CD14-positive monocyte (primary cell): ENCODE results near the gene PPP1R10. TPM values are rescaled to one million over a fixed set of nuclear protein-coding genes. Genes with fewer than 3 reads are reported as not detected.
A peak's percentile ranks its signal among the peaks of the same experiment; 100 is the strongest.

ENCODE experiments used
- DNase-seq, 3 donors: peaks; one replicate each; pipeline ENCODE4 v3.0.0-alpha.2; 2011 to 2022
- H2AFZ ChIP-seq: 2 replicates; pipeline ENCODE4 v1.6.0; 2012; ENCODE audit warnings: mild to moderate bottlenecking, low read depth, low read length, inconsistent platforms; ENCODE audit not compliant: insufficient read depth, poor library complexity, severe bottlenecking
- H3K27ac ChIP-seq, 2 donors: 1 replicate in 1 of 2; 2 replicates in 1 of 2; pipeline ENCODE4 v1.5.1; 2012 to 2013; ENCODE audit warnings: low read length in 2 of 2, control low read depth in 1 of 2, inconsistent platforms in 1 of 2, low read depth in 1 of 2, mild to moderate bottlenecking in 1 of 2
- H3K27me3 ChIP-seq, 2 donors: one replicate each; pipeline versions ENCODE4 v1.6.0 to v1.6.1; 2011 to 2013; ENCODE audit warnings: low read length in 2 of 2; ENCODE audit not compliant: control insufficient read depth in 2 of 2, insufficient read depth in 2 of 2
- H3K36me3 ChIP-seq, 2 donors: replicated peaks in 1 of 2; 1 replicate in 1 of 2; 2 replicates in 1 of 2; pipeline versions ENCODE4 v1.5.1 to v1.6.1; 2012 to 2013; ENCODE audit warnings: low read length in 2 of 2, control low read depth in 1 of 2, inconsistent platforms in 1 of 2, mild to moderate bottlenecking in 1 of 2; ENCODE audit not compliant: insufficient read depth in 2 of 2, control insufficient read depth in 1 of 2
- H3K4me1 ChIP-seq, 2 donors: 1 replicate in 1 of 2; 2 replicates in 1 of 2; pipeline versions ENCODE4 v1.5.1 to v1.6.1; 2012 to 2013; ENCODE audit warnings: low read length in 2 of 2, control low read depth in 1 of 2, inconsistent platforms in 1 of 2, mild to moderate bottlenecking in 1 of 2, moderate library complexity in 1 of 2; ENCODE audit not compliant: insufficient read depth in 2 of 2, control insufficient read depth in 1 of 2
- H3K4me2 ChIP-seq: replicated peaks from 2 replicates; pipeline ENCODE3; 2012; ENCODE audit warnings: low read length, moderate library complexity, mild to moderate bottlenecking; ENCODE audit not compliant: poor library complexity, severe bottlenecking; ENCODE audit errors: extremely low read depth
- H3K4me3 ChIP-seq, 3 experiments: fragments of 200-600 bp in 1 of 3; sonication (generic) in 1 of 3; replicated peaks in 1 of 3; 1 replicate in 2 of 3; 2 replicates in 1 of 3; pipeline ENCODE4 v1.5.1; 2011 to 2013; ENCODE audit warnings: low read length in 3 of 3, mild to moderate bottlenecking in 3 of 3, control low read depth in 2 of 3, low read depth in 2 of 3, inconsistent platforms in 1 of 3, moderate library complexity in 1 of 3
- H3K79me2 ChIP-seq: 2 replicates; pipeline ENCODE4 v1.6.0; 2012; ENCODE audit warnings: mild to moderate bottlenecking, control low read depth, inconsistent platforms, low read length, moderate library complexity; ENCODE audit not compliant: insufficient read depth
- H3K9ac ChIP-seq: 2 replicates; pipeline ENCODE4 v1.6.0; 2017; ENCODE audit warnings: low read length, mild to moderate bottlenecking; ENCODE audit not compliant: insufficient read depth, poor library complexity, severe bottlenecking
- H3K9me3 ChIP-seq, 2 donors: replicated peaks in 1 of 2; 1 replicate in 1 of 2; 2 replicates in 1 of 2; pipeline versions ENCODE4 v1.5.1 to v1.6.1; 2012 to 2013; ENCODE audit warnings: low read length in 2 of 2, control low read depth in 1 of 2; ENCODE audit not compliant: control insufficient read depth in 1 of 2, insufficient read depth in 1 of 2
- H4K20me1 ChIP-seq: 2 replicates; pipeline ENCODE4 v1.6.0; 2012; ENCODE audit warnings: mild to moderate bottlenecking, low read length, control low read depth, moderate library complexity; ENCODE audit not compliant: insufficient read depth
- H3K27ac Mint-ChIP-seq, 7 donors: one replicate each; pipeline ENCODE4 v1.8.0; 2020; ENCODE audit warnings: mild to moderate bottlenecking in 7 of 7, mixed read lengths in 7 of 7, moderate library complexity in 6 of 7, inconsistent platforms in 2 of 7
- H3K27me3 Mint-ChIP-seq, 3 donors: one replicate each; pipeline ENCODE4 v1.8.0; 2021 to 2022; ENCODE audit warnings: low read depth in 3 of 3, mild to moderate bottlenecking in 3 of 3, mixed read lengths in 3 of 3, moderate library complexity in 3 of 3, inconsistent platforms in 1 of 3
- H3K36me3 Mint-ChIP-seq, 2 donors: one replicate each; pipeline ENCODE4 v1.8.0; 2020; ENCODE audit warnings: mixed read lengths in 2 of 2, inconsistent platforms in 1 of 2, mild to moderate bottlenecking in 1 of 2
- H3K4me1 Mint-ChIP-seq: one replicate; pipeline ENCODE4 v1.8.0; 2020; ENCODE audit warnings: mild to moderate bottlenecking, mixed read lengths
- H3K4me3 Mint-ChIP-seq, 2 donors: one replicate each; pipeline ENCODE4 v1.8.0; 2020; ENCODE audit warnings: mild to moderate bottlenecking in 2 of 2, mixed read lengths in 2 of 2, moderate library complexity in 1 of 2
- H3K9me3 Mint-ChIP-seq, 7 donors: one replicate each; pipeline ENCODE4 v1.8.0; 2020 to 2022; ENCODE audit warnings: mixed read lengths in 7 of 7, mild to moderate bottlenecking in 6 of 7, moderate library complexity in 6 of 7, inconsistent platforms in 2 of 7
- WGBS: methylation state at CpG from one replicate; pipeline ENCODE4 v1.1.5; 2013; ENCODE audit warnings: missing lambda C conversion rate; ENCODE audit not compliant: insufficient coverage; 5-methylcytosine and 5-hydroxymethylcytosine counted together
- intact Hi-C, 2 donors: fragments of 100-400 bp; cut with micrococcal nuclease; formaldehyde crosslinking; loops; one replicate each; pipeline versions ENCODE4 v1.15.0 to v1.15.1; 2023
- polyA plus RNA-seq, 3 donors: library from polyadenylated mRNA; depleted of rRNA in 1 of 3; unstranded in 2 of 3; stranded (reverse) in 1 of 3; fragments of 300-500 nt in 2 of 3; fragments of >200 nt in 1 of 3; fragmentation: Illumina TruSeq in 2 of 3; gene quantifications; 1 replicate in 2 of 3; 2 replicates in 1 of 3; pipeline ENCODE4 v1.2.3, GENCODE V29; 2012 to 2021
- TF ChIP-seq, protein P1 (sequence below): fragments of 200-600 bp; IDR thresholded peaks from one replicate; pipeline ENCODE4 v1.8.0; 2022; ENCODE audit warnings: antibody characterized with exemption, mild to moderate bottlenecking

PPP1R10 gene
- polyA plus RNA-seq, 3 donors = 9.5 to 18.3 (median 16.4) TPM

GRCh38 chr6:30651143-30651542 lies 34.1 kb upstream of the PPP1R10 start:
- WGBS = 88% methylated on average over 5 of the region's 12 CpGs
- Mint-ChIP-seq H3K36me3 (peaks cover 48 to 53% of the 10 kb centered on the region in 2 donors), H3K4me1 (peaks cover 15% of the 10 kb centered on the region), H3K27me3 (no peaks in the 10 kb centered on the region), H3K27ac (peak overlapping the region in 2 of 7 donors; percentile 4 to 7), H3K4me3 (no peak overlapping the region), H3K9me3 (no peaks in the 10 kb centered on the region)
- no peaks in the 10 kb centered on the region for H3K27me3 ChIP-seq
- peaks cover 33% of the 10 kb centered on the region for H3K79me2 ChIP-seq
- peaks cover 53 to 58% of the 10 kb centered on the region in 2 donors for H3K36me3 ChIP-seq
- H3K27ac ChIP-seq = no peak overlapping the region
- no peak overlapping the region for H2AFZ ChIP-seq
- H3K4me2 ChIP-seq = no peak overlapping the region
- peaks cover 13 to 19% of the 10 kb centered on the region in 2 donors for H3K4me1 ChIP-seq
- TF ChIP-seq, protein P1, sequence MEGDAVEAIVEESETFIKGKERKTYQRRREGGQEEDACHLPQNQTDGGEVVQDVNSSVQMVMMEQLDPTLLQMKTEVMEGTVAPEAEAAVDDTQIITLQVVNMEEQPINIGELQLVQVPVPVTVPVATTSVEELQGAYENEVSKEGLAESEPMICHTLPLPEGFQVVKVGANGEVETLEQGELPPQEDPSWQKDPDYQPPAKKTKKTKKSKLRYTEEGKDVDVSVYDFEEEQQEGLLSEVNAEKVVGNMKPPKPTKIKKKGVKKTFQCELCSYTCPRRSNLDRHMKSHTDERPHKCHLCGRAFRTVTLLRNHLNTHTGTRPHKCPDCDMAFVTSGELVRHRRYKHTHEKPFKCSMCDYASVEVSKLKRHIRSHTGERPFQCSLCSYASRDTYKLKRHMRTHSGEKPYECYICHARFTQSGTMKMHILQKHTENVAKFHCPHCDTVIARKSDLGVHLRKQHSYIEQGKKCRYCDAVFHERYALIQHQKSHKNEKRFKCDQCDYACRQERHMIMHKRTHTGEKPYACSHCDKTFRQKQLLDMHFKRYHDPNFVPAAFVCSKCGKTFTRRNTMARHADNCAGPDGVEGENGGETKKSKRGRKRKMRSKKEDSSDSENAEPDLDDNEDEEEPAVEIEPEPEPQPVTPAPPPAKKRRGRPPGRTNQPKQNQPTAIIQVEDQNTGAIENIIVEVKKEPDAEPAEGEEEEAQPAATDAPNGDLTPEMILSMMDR = no peak
- intact Hi-C loops = no loop called here
- no peak for DNase-seq
- H4K20me1 ChIP-seq = peaks cover 13% of the 10 kb centered on the region
- no peaks in the 10 kb centered on the region for H3K9me3 ChIP-seq
- no peak overlapping the region for H3K9ac ChIP-seq
- H3K4me3 ChIP-seq = no peak overlapping the region

GRCh38 chr6:30647242-30648116 lies 30.4 kb upstream of the PPP1R10 start:
- peak; percentile 37 to 43 (median 40) for DNase-seq
- Histone ChIP-seq H3K27ac (peak overlapping the region; percentile 63 to 84), H3K36me3 (peaks cover 17 to 22% of the 10 kb centered on the region in 2 donors), H3K4me2 (peak overlapping the region; percentile 98), H3K4me3 (peak overlapping the region; percentile 63 to 99 (median 95)), H3K27me3 (no peaks in the 10 kb centered on the region), H3K79me2 (peaks cover 40% of the 10 kb centered on the region), H2AFZ (peak overlapping the region; percentile 100), H3K9ac (peak overlapping the region; percentile 88), H4K20me1 (peaks cover 21% of the 10 kb centered on the region), H3K4me1 (peaks cover 43 to 52% of the 10 kb centered on the region in 2 donors), H3K9me3 (no peaks in the 10 kb centered on the region)
- under 1% methylated on average over 66 of the region's 78 CpGs for WGBS
- intact Hi-C loops = no loop called here
- Mint-ChIP-seq H3K27me3 (peaks cover 0 to 1% (median 0%) of the 10 kb centered on the region in 3 donors), H3K4me3 (peak overlapping the region; percentile 81 to 91), H3K27ac (peak overlapping the region; percentile 37 to 89 (median 77)), H3K4me1 (peaks cover 49% of the 10 kb centered on the region), H3K9me3 (no peaks in the 10 kb centered on the region), H3K36me3 (peaks cover 24 to 29% of the 10 kb centered on the region in 2 donors)
- TF ChIP-seq, protein P1 = no peak
